K562 (cell line): ENCODE results near the gene MYO16. TPM values are rescaled to one million over a fixed set of nuclear protein-coding genes. Genes with fewer than 3 reads are reported as not detected.

ENCODE experiments used
- ATAC-seq: fragments of 200-7000 bp; cut with Tn5 transposase; 3 replicates; pipeline ENCODE4 v1.9.1; 2020; ENCODE audit warnings: moderate library complexity
- BruUV-seq: library from RNA; stranded (reverse); fragments of 400-500 nt; replicated peaks from 2 replicates; lab custom pipeline; 2021; lab: Mats Ljungman, UMichigan
- CTCF ChIA-PET: fragments of 300-600 bp; formaldehyde crosslinking; extraction: SDS; loops from one replicate; lab custom pipeline; 2021; ENCODE audit warnings: low intra/inter-chr PET ratio; lab: Yijun Ruan, JAX
- POLR2A ChIA-PET: fragments of 300-600, 350-650 bp; sonication (Branson Sonifier 250); formaldehyde crosslinking; extraction: SDS; loops from one replicate; lab custom pipeline; 2021; ENCODE audit warnings: antibody characterized with exemption, inconsistent platforms; lab: Yijun Ruan, JAX
- DNase-seq, 4 experiments: peaks; one replicate each; pipeline versions ENCODE4 v3.0.0 to v3.0.0-alpha.2; 2011 to 2018; ENCODE audit warnings: low spot score in 3 of 4, mixed read lengths in 3 of 4; ENCODE audit errors: extremely low read depth in 1 of 4
- FAIRE-seq: peaks from 2 replicates; lab custom pipeline; 2011; peaks lifted over from hg19 to GRCh38; lab: Jason Lieb, UNC
- H2AFZ ChIP-seq: 2 replicates; pipeline ENCODE4 v1.6.0; 2011; ENCODE audit warnings: low read depth, low read length, control low read depth, inconsistent platforms
- H3K27ac ChIP-seq: fragments of 200-600 bp; 3 replicates; pipeline ENCODE4 v1.8.0; 2011; ENCODE audit warnings: low read depth, mild to moderate bottlenecking, control low read depth, inconsistent platforms, low read length, moderate library complexity, mixed read lengths; ENCODE audit errors: extremely low read depth
- H3K27me3 ChIP-seq, 2 experiments: fragments of 300-600 bp in 1 of 2; 2 replicates in 1 of 2; 3 replicates in 1 of 2; pipeline versions ENCODE4 v1.6.0 to v1.8.0; 2011; ENCODE audit warnings: inconsistent platforms in 2 of 2, low read length in 2 of 2, mild to moderate bottlenecking in 1 of 2, mixed read lengths in 1 of 2, moderate library complexity in 1 of 2; ENCODE audit not compliant: control insufficient read depth in 2 of 2, insufficient read depth in 2 of 2
- H3K36me3 ChIP-seq: fragments of 300-600 bp; 3 replicates; pipeline ENCODE4 v1.8.0; 2011; ENCODE audit warnings: mild to moderate bottlenecking, low read length, inconsistent platforms; ENCODE audit not compliant: control insufficient read depth, insufficient read depth
- H3K4me1 ChIP-seq, 2 experiments: fragments of 200-600 bp in 1 of 2; replicated peaks in 1 of 2; 2 replicates in 1 of 2; 3 replicates in 1 of 2; pipeline versions ENCODE4 v1.5.1 to v1.8.0; 2011; ENCODE audit warnings: inconsistent platforms in 2 of 2, low read length in 2 of 2, mild to moderate bottlenecking in 1 of 2, mixed read lengths in 1 of 2, moderate library complexity in 1 of 2; ENCODE audit not compliant: control insufficient read depth in 2 of 2, insufficient read depth in 2 of 2
- H3K4me2 ChIP-seq: 2 replicates; pipeline ENCODE4 v1.6.1; 2011; ENCODE audit warnings: low read length, control low read depth, inconsistent platforms, mixed read lengths; ENCODE audit not compliant: insufficient read depth
- H3K4me3 ChIP-seq: fragments of 200-600 bp; sonication (generic), shearing (Covaris generic); 2 replicates; pipeline ENCODE4 v1.5.1; 2016; ENCODE audit warnings: control low read depth, inconsistent platforms
- H3K79me2 ChIP-seq: fragments of 200-600 bp; 3 replicates; pipeline ENCODE4 v1.8.0; 2011; ENCODE audit warnings: low read length, inconsistent platforms; ENCODE audit not compliant: control insufficient read depth, insufficient read depth
- H3K9ac ChIP-seq, 2 experiments: 2 replicates each; pipeline versions ENCODE4 v1.6.0 to v1.6.1; 2011; ENCODE audit warnings: low read depth in 2 of 2, low read length in 2 of 2, control low read depth in 1 of 2, inconsistent platforms in 1 of 2, mild to moderate bottlenecking in 1 of 2, mixed read lengths in 1 of 2; ENCODE audit not compliant: insufficient read depth in 1 of 2
- H3K9me1 ChIP-seq: one replicate; pipeline ENCODE4 v1.6.0; 2011; ENCODE audit warnings: inconsistent platforms, mild to moderate bottlenecking, low read length, moderate library complexity; ENCODE audit not compliant: control insufficient read depth, insufficient read depth
- H3K9me3 ChIP-seq: replicated peaks from 2 replicates; pipeline ENCODE4 v1.5.1; 2011; ENCODE audit warnings: low read depth, low read length, inconsistent platforms; ENCODE audit not compliant: control insufficient read depth, insufficient read depth
- H4K20me1 ChIP-seq: replicated peaks from 2 replicates; pipeline ENCODE4 v1.6.1; 2011; ENCODE audit warnings: low read length, inconsistent platforms, mixed read lengths; ENCODE audit not compliant: control insufficient read depth, insufficient read depth
- HMG20B ChIP-seq: fragments of 250-450 bp; sonication (Bioruptor Pico); IDR thresholded peaks from 2 replicates; pipeline ENCODE4 v1.5.0; 2021; ENCODE audit warnings: mild to moderate bottlenecking
- JUNB ChIP-seq: fragments of 450-650 bp; formaldehyde crosslinking; conservative IDR thresholded peaks from 2 replicates; pipeline ENCODE4 v1.4.0; 2020; ENCODE audit warnings: mild to moderate bottlenecking
- TGIF2 ChIP-seq: sonication (generic); formaldehyde crosslinking; IDR thresholded peaks from 2 replicates; pipeline ENCODE4 v1.8.1; 2022; ENCODE audit warnings: mild to moderate bottlenecking, missing genetic modification reagents, moderate library complexity
- YY1 ChIP-seq, 3 experiments: IDR thresholded peaks; 2 replicates each; pipeline ENCODE4 v1.6.1; 2011; ENCODE audit warnings: low read length in 2 of 3, mild to moderate bottlenecking in 2 of 3, moderate library complexity in 2 of 3, borderline replicate concordance in 1 of 3, control low read depth in 1 of 3, low read depth in 1 of 3; ENCODE audit not compliant: insufficient read depth in 3 of 3, insufficient replicate concordance in 2 of 3, control insufficient read depth in 1 of 3, insufficient read length in 1 of 3; ENCODE audit errors: extremely low read depth in 1 of 3
- WGBS: fragments of 100-300 bp; shearing (Covaris generic); methylation state at CpG from one replicate; pipeline ENCODE4 v1.1.6; 2016; ENCODE audit warnings: low coverage, mixed read lengths; ENCODE audit not compliant: insufficient coverage; ENCODE audit errors: missing lambda C conversion rate; 5-methylcytosine and 5-hydroxymethylcytosine counted together
- in situ Hi-C: fragments of 300-500 bp; cut with MboI; formaldehyde crosslinking; loops from 4 replicates; pipeline ENCODE4 v1.15.0; 2018; ENCODE audit warnings: inconsistent platforms, mixed read lengths
- intact Hi-C: fragments of 100-400 bp; cut with micrococcal nuclease; formaldehyde crosslinking; loops from 2 replicates; pipeline ENCODE4 v1.14.2; 2022
- polyA plus RNA-seq, 8 experiments: library from polyadenylated mRNA; depleted of rRNA in 4 of 8; stranded (reverse) in 5 of 8; unstranded in 3 of 8; fragments of >200 nt; fragmentation: Nextera tagmentation in 2 of 8; fragmentation: Illumina TruSeq in 1 of 8; extraction: Ambion mirVana in 2 of 8; extraction: Trizol in 1 of 8; gene quantifications; 2 replicates each; pipeline versions ENCODE4 v1.2.1 to v1.2.3, GENCODE V29; 2011 to 2014; ENCODE audit warnings: inconsistent platforms in 1 of 8, missing spikeins in 1 of 8
- total RNA-seq, 7 experiments: library from RNA; depleted of rRNA in 6 of 7; stranded (reverse); fragments of >200 nt in 6 of 7; fragmentation: Illumina TruSeq in 2 of 7; extraction: Trizol in 2 of 7; gene quantifications; 2 replicates each; pipeline versions ENCODE4 v1.2.1 to v1.2.3, GENCODE V29; 2011 to 2021; ENCODE audit warnings: low replicate concordance in 1 of 7
- TF ChIP-seq, protein P1 (sequence below): fragments of 450-650 bp; IDR thresholded peaks from 2 replicates; pipeline ENCODE4 v1.6.1; 2016; ENCODE audit warnings: mild to moderate bottlenecking
- TF ChIP-seq, protein P2 (sequence below): fragments of 450-650 bp; IDR thresholded peaks from 2 replicates; pipeline ENCODE4 v1.6.1; 2016; ENCODE audit warnings: low read depth

Gene MYO16
- total and polyA plus RNA-seq, 9 of the 15 experiments (the other 6 are each of a cell fraction or from before 2014, with no cell fraction given): 4.3 to 45.7 (median 12.1) TPM

DNA sequence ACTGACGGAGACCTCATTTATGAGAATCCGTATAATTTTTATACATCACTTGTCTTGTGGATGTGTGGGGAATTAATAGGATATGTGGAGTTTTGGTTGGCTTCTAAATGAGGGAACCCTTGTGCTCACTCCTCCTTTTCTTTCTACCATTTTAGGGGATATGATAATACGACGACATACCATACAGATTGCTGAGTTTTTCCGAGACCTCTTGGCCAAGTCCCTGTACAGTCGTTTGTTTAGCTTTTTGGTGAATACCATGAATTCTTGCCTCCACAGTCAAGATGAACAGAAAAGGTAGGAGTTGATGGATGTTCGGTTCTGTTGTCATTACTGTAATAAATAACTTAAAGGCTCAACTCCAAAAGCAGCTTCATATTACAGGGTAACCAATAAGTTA, 335.2 kb downstream of the MYO16 start:
- Histone ChIP-seq H2AFZ (no peak overlapping the region), H3K9me1 (no peaks in the 10 kb centered on the region), H4K20me1 (no peaks in the 10 kb centered on the region), H3K36me3 (peaks cover 2% of the 10 kb centered on the region; the same call in 1 of the 3 replicates), H3K4me1 (no peaks in the 10 kb centered on the region; a peak in 1 of 5 replicates), H3K27ac (no peak overlapping the region), H3K9ac (no peak overlapping the region), H3K4me3 (no peak overlapping the region), H3K4me2 (no peak overlapping the region), H3K79me2 (no peaks in the 10 kb centered on the region), H3K9me3 (no peaks in the 10 kb centered on the region), H3K27me3 (no peaks in the 10 kb centered on the region; a peak in 1 of 5 replicates)
- DNase-seq (no peak), FAIRE-seq (no peak), ATAC-seq (no peak)
- intact Hi-C loops: loop anchor here (10.0 kb wide), 2 partner anchors 170 to 1450 kb away; no protein-coding TSS in a partner anchor
- ChIA-PET POLR2A (no interaction called here), CTCF (no interaction called here)
- 74% methylated on average over 7 of the region's 7 CpGs for WGBS
- BruUV-seq: no TSS peak
- in situ Hi-C loops: loop anchor here (25.0 kb wide), 1 partner anchor 1148 kb away; no protein-coding TSS in a partner anchor
- TF ChIP-seq JUNB (CRISPR knock-in tag) (no peak), HMG20B (CRISPR knock-in tag) (no peak), TGIF2 (no peak), YY1 (IDR thresholded peaks at IDR 0.05; ENCODE audit: borderline replicate concordance in 1 of 3, control insufficient read depth in 1 of 3, extremely low read depth in 1 of 3, insufficient read depth in 3 of 3, insufficient read length in 1 of 3, insufficient replicate concordance in 2 of 3, low read depth in 1 of 3, low read length in 2 of 3) (no peak)
- TF ChIP-seq, protein P1, sequence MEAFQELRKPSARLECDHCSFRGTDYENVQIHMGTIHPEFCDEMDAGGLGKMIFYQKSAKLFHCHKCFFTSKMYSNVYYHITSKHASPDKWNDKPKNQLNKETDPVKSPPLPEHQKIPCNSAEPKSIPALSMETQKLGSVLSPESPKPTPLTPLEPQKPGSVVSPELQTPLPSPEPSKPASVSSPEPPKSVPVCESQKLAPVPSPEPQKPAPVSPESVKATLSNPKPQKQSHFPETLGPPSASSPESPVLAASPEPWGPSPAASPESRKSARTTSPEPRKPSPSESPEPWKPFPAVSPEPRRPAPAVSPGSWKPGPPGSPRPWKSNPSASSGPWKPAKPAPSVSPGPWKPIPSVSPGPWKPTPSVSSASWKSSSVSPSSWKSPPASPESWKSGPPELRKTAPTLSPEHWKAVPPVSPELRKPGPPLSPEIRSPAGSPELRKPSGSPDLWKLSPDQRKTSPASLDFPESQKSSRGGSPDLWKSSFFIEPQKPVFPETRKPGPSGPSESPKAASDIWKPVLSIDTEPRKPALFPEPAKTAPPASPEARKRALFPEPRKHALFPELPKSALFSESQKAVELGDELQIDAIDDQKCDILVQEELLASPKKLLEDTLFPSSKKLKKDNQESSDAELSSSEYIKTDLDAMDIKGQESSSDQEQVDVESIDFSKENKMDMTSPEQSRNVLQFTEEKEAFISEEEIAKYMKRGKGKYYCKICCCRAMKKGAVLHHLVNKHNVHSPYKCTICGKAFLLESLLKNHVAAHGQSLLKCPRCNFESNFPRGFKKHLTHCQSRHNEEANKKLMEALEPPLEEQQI: no peak
- TF ChIP-seq, protein P2, sequence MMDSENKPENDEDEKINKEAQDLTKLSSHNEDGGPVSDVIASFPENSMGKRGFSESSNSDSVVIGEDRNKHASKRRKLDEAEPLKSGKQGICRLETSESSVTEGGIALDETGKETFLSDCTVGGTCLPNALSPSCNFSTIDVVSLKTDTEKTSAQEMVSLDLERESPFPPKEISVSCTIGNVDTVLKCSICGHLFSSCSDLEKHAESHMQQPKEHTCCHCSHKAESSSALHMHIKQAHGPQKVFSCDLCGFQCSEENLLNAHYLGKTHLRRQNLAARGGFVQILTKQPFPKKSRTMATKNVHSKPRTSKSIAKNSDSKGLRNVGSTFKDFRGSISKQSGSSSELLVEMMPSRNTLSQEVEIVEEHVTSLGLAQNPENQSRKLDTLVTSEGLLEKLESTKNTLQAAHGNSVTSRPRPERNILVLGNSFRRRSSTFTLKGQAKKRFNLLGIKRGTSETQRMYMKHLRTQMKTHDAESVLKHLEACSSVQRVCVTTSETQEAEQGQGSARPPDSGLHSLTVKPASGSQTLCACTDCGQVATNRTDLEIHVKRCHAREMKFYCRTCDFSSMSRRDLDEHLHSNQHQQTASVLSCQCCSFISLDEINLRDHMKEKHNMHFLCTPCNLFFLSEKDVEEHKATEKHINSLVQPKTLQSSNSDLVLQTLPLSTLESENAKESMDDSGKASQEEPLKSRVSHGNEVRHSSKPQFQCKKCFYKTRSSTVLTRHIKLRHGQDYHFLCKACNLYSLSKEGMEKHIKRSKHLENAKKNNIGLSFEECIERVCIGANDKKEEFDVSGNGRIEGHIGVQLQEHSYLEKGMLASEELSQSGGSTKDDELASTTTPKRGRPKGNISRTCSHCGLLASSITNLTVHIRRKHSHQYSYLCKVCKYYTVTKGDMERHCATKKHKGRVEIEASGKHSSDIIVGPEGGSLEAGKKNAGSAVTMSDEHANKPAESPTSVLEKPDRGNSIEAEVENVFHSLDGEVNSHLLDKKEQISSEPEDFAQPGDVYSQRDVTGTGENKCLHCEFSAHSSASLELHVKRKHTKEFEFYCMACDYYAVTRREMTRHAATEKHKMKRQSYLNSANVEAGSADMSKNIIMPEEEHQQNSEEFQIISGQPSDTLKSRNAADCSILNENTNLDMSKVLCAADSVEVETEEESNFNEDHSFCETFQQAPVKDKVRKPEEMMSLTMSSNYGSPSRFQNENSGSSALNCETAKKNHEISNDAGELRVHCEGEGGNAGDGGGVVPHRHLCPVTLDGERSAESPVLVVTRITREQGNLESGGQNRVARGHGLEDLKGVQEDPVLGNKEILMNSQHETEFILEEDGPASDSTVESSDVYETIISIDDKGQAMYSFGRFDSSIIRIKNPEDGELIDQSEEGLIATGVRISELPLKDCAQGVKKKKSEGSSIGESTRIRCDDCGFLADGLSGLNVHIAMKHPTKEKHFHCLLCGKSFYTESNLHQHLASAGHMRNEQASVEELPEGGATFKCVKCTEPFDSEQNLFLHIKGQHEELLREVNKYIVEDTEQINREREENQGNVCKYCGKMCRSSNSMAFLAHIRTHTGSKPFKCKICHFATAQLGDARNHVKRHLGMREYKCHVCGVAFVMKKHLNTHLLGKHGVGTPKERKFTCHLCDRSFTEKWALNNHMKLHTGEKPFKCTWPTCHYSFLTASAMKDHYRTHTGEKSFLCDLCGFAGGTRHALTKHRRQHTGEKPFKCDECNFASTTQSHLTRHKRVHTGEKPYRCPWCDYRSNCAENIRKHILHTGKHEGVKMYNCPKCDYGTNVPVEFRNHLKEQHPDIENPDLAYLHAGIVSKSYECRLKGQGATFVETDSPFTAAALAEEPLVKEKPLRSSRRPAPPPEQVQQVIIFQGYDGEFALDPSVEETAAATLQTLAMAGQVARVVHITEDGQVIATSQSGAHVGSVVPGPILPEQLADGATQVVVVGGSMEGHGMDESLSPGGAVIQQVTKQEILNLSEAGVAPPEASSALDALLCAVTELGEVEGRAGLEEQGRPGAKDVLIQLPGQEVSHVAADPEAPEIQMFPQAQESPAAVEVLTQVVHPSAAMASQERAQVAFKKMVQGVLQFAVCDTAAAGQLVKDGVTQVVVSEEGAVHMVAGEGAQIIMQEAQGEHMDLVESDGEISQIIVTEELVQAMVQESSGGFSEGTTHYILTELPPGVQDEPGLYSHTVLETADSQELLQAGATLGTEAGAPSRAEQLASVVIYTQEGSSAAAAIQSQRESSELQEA: no peak
